GM18508 (cell line): Measurements from ENCODE around the gene THSD7A.
"Not testable (repeated sequence)": the region's sequence is repeated elsewhere in the genome, so short reads cannot be mapped to it uniquely, and the experiment has no call there.

Source experiments
- ATAC-seq: cut with Tn5 transposase; IDR thresholded peaks from one replicate; pipeline ENCODE4 v1.9.1; 2021; ENCODE audit warnings: moderate number of reproducible peaks; ENCODE audit not compliant: insufficient read depth, unreplicated experiment

THSD7A gene

DNA sequence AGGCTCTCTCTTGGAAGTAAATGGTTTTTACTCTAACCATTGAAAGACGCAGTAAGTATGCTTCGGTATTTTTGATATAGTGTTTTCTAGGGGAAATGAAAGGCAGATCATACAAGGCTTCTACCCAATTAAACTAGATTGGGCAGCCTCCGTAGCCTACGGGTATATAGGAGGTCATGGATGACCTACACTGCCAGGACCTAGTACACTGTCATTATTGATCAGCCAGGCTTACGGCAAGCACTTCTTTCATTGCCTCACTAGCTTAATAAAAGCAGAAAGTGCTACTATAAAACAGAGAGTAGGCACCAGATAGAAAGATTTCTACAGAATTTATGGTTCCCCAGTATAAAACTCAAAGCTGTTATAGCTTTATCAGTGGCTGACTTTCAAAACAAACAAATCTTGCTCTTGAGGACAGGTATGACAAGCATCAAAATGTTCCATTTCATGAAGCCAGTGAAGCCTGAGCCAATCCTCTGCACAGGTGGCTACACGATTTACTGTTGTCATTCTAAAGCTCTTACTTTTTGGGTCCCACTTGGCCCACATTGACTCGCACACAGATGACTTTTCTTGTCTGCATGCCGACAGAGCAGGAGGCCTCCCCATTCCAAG lies 358.1 kb downstream of the THSD7A start:
- ATAC-seq = no peak

DNA sequence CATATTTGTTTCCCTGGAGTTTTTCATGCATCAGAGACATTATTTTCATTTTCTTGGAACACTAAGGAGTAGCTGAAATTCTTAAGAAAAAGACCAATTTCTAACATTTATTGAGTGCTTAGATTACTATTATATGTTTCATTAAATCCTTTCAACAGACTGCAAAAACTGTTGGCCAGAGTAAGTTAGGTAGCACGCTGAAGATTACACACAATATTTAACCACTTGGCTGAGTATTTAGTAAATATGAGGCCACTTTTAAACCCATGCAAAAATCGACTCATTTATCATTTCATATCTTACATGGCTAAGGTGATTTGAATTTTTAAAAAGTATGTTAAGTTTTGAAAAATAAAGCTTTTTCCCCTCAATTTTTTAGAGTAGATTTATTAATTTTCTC lies 358.8 kb downstream of the THSD7A start:
- ATAC-seq = no peak

DNA sequence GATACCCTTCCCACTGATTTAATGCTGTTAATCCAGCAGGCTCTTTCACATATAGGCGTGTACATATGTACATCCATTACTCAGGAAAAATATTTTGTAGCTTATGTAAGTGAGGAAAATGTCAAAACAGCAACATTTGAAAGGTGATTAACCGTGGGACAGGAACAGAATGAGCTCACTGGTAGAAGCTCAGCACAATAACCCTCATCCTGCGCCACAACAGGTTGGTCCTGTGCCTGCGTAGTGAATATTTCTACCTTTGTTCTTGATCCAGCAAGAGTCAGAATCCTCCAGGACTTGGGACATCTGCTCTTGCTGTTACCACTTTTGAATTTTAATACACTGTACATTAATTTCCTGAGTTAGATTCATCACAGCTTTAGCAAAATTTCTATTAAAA lies 359.4 kb downstream of the THSD7A start:
- ATAC-seq = no peak

DNA sequence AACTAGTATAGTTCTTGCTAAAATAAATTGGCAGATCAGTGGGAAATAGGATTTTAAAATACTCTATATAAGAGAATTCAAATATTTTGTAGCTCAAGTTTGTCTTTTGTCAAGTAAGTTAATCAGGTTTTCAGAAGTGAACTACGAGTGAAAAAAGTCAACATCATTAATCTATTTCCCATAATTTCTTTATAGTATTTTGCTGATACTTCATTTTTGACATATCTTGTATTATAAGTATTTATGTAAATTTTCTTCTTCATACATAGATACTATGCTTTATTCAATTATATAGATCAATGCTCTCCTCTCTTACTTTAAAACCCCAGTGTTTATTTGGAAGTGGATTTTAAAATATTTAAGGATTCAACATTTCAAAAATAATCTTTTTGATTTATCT lies 360.7 kb downstream of the THSD7A start:
- no peak for ATAC-seq

DNA sequence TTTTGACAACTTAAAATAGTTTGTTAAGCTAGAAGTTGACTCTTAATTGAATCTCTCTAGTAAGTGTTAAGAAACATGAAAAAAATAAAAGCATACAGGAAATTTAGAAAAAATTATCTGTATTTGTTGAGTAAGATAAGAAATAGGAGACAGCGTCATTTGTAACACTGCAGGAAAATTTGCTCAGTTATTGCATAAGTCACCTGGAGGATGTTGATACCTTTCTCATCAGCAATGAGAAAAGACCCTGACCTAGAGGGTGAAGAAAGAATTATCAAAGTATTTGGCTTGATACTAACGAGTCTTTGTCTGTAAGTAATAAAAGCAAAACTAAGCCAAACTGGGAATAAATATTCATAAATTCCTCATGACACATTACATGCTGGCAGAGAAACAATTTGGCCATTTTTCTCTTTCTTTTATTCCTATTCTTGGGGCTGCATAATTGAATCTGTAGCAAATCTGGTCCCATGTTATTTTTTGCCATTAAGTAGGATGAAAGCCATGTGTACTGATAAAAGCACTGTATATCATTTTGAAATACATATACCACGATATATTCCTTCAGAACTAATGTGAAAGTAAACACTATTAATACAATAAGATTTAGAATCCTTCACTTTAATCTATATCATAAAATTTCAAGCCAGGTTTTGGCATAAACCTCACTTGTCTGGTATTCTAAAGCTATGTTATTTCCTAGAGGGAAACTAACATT lies 362.8 kb downstream of the THSD7A start:
- ATAC-seq = no peak

DNA sequence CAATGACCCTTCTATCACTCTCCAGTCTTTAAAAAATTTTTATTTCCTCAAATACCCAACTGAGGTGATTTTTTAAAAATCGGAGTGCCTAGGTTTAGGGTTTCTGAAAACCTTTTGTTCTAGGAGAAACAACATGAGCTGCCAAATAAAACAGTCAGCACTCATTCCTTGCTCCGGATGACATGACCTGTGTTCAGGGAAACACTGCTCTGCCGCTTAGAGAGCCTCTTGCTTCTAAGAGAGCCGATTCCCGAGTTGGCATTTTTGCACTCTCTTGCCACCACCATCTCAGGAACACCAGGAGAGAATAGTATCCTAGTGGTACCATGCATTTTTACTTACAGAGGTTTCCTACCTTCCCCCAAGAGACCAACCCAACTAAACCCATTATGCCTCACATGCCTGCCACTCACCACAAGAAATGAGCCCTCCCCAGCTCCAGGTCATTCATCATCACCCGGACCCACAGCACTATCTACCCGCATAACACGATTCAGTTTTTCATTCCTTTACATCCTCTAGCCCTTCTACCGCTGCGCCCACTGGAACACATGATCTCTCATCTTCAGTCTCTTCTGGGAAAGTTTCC lies 365.4 kb downstream of the THSD7A start:
- no peak for ATAC-seq

DNA sequence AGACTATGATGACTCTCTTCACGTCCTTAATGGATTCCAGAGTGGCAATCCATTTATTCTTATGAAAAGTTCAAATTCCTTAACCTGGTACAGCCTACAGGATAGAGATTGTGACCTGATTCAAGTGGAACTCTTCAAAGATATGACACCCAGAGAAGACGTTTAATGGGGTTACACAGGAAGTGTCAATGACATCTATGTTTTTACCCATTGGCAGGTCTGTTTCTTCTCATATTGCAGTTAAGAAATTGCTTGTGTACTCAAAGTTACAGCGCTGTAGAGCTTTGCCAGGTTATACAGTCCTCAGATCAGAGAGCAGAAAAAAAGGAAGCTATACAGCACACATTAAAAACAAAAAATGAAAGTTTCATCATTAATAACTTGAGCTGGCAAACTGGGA lies 367.4 kb downstream of the THSD7A start:
- no peak for ATAC-seq

DNA sequence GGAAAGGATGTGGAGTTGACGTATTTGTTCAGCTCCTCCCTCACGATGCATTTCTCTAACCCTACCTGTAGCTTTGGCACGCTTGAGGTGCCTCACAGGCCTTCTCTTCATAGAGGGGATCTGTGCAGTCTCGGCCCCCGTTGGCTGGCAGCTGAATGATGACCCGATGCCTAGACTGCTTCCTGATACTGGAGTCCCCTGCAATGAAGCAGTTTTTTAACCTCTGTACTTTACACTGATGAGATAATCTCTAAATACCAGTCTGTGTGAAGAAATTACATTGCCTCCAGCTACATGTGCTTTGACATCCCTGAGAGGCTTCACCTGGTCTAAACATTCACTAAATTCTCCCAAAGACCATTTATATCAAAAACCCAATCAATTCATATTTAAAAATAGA lies 370.1 kb downstream of the THSD7A start:
- ATAC-seq = no peak

DNA sequence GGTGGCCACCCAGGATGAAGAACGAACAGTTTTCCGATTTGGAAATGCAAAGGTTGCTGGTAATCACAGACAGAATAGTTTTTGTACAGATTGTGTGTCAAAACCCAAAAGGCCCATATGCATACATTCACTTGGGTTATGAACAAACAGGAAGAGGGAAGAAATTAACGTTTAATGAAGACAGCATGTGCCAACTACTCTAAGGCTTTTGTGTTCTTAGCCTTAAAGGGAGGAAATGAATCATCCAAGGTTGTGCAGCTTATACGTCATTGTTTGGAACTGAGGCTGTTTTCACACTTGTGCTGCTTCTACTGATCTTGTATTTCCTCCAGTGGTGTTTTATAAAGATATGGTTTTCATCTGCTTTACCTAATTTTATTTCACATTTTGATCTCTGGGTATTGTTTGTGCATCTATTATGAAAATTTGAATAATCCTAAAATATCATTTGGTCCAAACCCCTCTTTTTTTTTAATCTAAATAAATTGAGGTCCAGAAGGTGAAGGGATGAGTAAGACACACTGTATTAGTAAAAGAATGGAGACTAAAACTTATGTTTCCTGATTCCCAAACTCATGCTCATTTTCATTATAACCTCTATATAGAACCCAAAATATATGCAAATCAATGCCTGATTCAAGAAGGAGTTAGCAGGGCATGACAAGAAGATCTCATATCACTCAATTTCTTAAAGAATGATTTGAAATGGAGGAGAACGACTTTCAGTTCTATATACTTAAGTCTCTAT lies 373.1 kb downstream of the THSD7A start:
- ATAC-seq = no peak

DNA sequence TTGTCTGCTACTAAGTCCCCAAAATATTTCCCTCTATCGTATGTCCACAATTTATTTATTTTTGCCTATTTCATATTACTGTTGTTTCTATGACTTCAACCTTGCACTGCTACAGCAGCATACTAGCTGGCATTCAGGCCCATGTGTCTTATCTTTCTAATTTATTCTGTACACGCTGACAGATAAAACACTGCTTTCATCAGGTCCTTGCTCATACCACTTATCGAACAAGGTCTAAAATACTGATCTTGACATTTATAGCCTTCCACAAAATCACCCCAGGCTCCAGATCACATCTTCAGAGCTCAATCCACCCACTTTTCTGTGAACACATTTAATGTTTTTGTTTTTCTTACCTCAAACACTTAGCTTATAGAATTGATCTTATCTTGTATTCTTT lies 374.6 kb downstream of the THSD7A start:
- no peak for ATAC-seq

DNA sequence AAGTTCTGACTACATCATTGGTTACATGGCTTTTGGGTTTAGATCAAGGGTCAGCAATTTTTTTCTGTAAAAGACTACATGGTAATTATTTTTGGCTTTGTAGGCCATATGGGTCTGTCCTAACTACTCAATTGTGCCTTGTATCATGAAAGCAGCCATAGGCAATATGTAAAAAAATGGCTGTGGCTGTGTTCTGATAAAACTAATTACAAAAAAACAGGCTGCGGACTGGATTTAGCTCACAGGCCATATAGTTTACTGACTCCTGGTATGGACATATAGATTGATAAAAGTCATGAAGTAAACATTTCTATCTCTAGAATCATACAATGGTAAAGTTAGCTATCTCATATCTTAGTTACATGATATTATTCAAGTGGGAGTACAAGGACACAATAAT lies 375.4 kb downstream of the THSD7A start:
- no peak for ATAC-seq

DNA sequence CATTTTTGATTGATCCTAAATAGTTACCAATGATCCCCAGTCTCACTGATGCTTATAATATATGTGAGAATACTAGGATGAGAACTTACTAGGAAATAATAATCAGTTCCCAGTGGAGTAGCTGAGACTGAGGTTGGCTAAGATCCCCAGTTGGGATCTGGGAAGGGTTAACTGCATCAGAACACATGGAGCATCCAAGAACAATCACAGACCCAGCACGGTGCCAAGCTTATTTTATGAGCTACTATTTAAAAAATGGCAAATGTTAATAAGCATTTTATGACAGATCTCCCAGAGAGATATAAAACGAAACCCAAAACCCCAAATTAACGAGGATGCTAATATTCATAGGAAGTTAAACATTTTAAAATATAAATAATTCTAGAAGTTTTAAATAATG lies 379.5 kb downstream of the THSD7A start:
- no peak for ATAC-seq

DNA sequence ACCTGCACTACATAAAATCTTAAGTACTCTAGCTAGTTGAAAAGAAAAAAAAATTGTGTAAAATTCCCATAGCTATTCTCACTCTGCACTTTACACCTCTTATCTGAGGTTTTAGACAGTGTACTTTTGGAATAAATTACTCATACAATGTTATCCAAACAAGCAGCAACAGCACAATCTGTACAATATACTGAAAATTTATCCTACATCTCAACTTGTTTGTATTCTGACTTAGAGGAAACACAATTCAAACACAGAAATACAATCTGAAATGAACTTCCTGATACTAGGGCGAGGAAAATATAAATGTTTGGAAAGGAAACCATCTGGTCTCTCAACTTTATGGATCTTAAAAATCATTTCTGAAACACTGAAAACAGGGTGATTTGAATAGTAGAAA lies 381.7 kb downstream of the THSD7A start:
- ATAC-seq = no peak

DNA sequence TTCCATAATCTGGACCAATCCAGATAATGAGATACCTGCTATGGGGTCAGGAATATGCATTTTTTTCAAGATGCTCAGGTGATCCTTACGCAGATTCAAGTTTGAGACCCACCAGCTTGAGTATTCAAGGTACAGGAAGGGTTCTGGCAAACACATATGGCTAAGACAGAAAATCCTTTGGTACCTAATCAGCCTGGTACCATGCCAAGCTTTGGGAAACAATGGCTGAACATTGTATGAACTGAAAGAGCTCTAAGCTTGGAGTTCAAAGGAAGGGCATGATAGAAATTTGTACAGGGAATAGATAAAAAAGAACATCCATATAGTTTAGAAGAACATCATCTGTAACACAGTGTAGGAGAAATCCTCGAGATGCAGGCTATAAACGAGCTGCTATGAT lies 382.7 kb downstream of the THSD7A start:
- ATAC-seq = no peak

DNA sequence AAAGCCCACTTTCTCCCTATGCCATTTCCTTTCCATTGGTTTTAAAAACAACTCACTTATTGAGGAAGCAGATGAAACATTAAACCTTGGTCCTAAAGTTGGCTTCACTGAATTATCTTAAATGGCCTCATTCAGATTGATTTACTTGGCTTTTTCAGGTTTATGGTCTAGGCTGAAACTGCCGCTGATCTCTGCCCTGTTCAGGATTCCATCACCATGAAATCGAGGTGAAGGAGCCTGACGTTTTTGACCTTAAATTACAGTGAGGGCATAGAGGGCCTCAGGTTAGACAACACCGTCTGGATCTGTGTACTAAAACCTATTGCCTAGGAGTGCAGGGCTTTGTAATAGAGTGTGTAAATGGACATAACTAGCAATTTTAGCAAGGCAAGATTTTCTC lies 383.7 kb downstream of the THSD7A start:
- ATAC-seq = no peak

DNA sequence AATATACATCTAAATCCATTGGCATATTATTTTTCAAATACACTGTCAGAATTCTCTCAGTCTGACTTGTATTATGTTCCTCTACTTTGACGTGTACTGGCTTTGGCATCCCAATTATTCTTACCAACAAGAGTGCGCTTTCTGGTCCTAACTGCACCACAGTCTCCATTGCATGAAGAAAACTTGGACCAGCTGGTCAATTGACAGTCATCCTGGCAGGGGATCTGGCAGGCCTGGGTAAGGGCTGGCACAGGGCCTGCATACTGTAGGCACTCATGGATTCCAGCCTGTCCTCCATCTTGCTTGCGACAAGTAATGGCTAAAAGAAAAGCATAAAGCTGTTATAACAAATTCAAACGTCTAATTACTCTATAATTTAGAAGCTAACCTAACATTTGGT lies 384.9 kb downstream of the THSD7A start:
- no peak for ATAC-seq

DNA sequence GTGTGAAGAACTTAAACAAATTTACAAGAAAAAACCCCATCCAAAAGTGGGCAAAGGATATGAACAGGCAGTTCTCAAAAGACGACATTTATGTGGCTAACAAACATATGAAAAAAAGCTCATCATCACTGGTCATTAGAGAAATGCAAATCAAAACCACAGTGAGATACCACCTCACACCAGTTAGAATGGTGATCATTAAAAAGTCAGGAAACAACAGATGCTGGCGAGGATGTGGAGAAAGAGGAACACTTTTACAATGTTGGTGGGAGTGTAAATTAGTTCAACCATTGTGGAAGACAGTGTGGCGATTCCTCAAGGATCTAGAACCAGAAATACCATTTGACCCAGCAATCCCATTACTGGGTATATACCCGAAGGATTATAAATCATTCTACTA lies 388.1 kb downstream of the THSD7A start:
- not testable (repeated sequence) for ATAC-seq

DNA sequence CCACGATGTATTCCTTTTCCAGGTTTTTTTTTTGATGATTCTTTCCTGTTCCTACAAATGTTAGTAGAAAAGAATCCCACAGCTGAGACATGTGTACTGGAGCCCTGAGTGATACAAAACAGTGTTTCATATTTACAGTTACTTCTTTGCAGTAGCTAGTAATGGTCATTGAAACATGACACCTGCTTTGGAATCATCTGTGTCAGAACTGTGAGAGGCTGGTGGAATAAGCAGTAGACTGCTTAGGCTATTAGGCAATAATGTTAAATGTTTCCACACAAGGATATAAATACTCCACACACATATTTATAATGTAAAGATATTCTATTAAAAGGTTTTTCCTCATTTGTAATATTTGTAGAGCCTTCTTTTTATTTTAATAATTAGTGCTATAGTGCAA lies 394.0 kb downstream of the THSD7A start:
- no peak for ATAC-seq

DNA sequence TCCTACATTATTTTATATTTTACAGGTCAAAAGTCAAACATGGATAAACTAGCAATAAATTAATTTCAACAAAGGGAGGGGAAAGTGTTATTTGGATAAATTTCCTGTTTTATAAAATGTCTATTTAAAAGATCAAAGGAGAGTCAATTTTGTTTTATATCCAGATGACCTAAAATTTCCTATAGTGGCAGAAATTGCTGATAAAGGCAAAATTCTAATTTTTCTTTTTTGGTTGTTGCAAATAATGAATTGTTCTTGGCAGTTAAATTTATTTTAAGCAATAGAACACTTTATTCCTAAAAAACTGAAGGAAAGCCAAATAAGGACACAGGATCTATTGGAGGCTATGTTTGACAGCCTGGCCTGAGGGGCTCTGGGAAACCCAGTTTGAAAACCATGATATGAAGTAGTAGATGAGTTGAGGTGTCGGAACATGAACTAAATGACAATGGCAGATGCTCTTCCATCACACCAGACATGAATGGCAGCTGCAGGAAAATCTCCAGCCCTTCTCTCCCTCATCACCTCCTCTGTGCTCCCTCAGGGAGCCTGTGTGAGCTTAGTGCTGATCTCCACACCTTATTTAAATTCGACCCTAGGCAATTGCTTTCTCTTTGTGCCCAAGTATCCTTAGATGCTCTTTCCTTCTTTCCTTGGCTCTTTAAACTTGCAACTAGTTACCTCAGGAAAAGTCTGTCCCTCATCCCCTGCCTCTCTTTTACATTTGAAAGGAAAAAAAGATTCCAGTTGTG lies 395.0 kb downstream of the THSD7A start:
- no peak for ATAC-seq

DNA sequence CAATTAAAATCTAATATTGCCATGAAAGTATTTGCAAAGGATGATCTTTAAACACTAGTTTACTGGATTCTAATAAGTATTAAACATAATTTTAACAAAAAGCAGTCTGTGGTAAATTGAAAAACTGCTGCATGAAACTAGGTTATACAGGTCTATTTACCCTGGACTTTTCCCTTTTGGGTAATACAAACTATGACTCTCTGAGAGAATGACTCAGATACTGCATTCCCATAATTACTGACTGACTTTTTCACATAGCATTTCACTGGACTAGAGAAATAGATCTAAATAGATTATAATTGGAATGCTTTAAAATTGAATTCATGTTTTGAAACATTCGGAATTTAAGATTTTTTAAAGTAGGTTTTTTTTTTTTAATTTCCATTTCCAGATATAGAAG lies 395.7 kb downstream of the THSD7A start:
- no peak for ATAC-seq

DNA sequence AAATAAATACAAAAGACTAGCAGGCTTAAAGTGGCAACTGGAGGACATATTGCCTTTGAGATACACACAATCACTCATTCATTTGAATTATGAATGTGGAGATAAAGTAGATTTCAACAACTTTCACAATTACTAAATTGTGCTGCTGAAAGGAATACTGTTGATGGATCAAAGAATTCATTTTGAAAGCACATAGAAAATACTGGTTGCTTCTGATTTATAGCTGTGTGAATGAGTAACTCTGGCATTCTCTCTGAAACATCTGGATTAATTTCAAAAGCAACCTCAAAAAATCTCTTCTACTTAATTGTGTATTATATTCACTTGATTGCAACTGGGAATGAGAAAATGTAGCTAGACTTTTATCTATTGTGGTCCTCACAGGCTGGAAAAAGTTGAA lies 397.6 kb downstream of the THSD7A start:
- ATAC-seq = no peak
